Hippocampal formation (tissue), 2 donors: ENCODE results near the gene ATP7B.

Experiments used
- DNase-seq, 2 donors: peaks; one replicate each; lab custom pipeline; 2025; lab: John Stamatoyannopoulos, UW

ATP7B gene

DNA sequence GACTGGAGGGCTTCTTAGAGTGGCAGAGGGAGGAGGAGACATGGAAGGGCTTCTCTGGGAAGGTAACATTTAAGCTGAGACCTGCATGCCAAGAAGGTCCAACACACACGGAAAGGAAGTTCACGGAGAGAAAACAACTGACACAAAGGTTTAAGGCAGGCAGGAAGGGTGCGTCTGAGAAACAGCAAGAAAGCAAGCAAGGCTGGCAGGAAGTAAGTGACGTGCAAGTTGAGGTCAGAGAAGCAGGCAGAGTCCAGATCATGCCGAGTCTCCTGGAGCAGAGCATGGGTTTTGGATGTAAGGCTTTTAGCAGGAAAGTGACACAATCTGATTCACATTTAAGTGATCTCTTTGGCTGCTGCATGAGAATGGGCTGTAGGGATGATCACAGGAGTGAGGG lies 60.5 kb downstream of the ATP7B start:
- DNase-seq = no peak

DNA sequence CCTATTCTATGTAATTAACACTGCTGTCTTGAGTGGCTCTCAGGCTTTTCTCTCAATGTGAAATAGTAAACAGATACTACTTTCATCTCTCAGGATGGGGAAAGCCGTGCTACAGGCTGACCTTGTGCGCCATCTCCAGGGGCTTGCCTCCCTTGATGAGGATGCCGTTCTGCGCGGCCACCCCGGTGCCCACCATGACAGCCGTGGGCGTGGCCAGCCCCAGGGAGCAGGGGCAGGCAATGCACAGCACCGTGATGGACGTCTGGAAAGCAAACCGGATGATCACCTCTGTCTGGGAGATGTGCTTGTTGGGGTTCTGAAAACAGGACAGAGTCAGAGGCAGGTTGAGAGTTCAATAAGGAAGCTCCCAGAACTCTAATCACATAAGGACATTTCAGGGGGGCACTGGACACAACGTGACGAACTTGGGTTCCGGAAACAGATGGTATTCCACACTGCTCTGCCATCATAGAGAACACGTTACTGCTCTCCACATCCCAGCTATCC lies 65.0 kb downstream of the ATP7B start:
- DNase-seq = no peak

DNA sequence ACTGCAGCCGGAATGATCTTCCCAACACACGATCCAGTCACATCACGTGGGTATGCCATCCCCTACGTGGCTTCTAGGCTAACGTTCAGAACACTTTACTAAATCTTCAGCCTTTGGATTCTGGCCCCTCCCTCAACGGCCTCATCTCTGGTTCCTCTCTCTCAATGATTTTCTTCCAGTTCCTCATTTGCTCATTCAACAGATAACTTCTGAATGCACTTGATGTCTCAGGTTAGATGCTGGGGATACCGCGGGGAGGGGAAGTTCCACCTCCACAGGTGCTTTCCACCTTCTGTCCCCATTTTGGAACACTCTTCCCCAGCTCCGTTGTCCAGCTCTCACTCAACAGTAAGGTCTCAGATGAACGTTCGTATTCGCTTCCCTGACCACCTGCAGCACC lies 66.1 kb downstream of the ATP7B start:
- DNase-seq = no peak

DNA sequence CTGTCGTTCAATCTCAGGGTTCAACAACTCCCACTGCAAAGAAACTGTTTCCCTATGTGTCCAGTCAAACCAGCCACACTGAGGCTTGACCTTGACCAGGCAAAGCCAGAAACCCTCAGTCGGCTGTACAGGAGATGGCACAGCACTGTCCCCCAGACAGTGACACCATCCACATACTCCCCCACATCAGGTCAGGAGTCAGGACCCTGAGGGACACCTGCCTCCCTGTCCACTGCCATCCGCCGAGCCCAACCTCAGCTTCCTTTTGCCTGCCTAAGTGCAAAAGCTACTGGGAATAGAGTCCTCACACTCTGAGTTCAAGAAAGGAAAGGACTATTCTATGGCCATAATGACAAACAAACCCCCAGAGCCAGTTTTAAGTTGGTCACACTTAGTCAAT lies 66.8 kb downstream of the ATP7B start:
- DNase-seq = no peak

DNA sequence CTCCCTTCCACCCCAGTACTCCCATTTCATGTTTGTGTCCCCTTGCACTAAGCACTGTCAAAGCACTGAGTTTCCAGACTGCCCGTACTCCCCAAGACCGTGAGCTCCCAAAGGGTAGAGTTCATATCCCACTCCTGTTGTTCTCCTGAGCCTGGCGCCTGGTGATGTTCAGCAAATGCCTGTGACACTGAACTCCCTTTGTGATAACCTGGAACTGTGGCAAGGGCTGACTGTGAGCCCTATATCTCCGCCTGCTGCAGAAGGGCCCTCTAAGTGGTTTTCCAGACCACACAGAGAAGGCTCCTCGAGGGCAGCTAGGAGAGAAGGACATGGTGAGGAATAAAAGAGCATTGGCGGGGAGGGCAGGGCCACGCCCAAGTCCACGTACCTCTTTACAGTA lies 67.5 kb downstream of the ATP7B start:
- DNase-seq = no peak

DNA sequence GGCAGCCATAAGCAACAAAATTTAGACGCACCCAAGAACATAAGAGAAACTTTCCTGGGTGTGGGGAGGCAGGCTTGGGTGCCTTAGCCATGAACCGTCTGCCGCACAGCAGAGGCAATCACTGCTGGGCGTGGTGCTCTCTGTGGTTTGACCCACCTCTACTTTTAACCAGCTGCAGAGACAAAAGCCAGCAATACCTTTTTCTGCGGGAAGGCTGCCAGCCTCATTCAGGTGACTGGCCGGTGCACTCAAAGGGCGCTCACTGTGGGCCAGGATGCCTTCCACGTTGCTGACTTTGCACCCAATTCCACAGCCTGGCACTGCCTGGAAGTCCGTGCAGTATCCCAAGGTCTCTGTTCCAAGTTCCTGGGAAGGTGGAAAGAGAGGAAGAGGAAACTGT lies 69.1 kb downstream of the ATP7B start:
- DNase-seq = no peak

DNA sequence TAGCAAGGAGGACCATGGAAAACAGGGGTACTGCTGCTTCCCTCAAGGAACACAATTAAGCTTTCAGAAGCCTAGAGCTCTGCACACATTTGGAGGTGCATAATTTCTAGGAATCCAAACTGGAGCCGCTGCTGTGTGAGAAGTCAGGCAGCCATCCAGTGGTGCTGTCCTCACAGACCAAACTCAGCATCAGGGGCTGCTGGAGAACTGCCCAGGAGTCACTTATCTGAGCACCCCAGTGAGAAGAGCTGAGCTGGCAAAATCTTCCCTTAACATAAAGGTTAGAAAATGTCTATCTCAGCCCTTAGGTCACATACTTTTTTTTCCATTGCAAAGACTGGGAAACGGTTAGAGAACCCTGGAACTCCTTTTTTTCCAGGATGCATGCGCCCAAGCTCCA lies 72.8 kb downstream of the ATP7B start:
- DNase-seq = no peak

DNA sequence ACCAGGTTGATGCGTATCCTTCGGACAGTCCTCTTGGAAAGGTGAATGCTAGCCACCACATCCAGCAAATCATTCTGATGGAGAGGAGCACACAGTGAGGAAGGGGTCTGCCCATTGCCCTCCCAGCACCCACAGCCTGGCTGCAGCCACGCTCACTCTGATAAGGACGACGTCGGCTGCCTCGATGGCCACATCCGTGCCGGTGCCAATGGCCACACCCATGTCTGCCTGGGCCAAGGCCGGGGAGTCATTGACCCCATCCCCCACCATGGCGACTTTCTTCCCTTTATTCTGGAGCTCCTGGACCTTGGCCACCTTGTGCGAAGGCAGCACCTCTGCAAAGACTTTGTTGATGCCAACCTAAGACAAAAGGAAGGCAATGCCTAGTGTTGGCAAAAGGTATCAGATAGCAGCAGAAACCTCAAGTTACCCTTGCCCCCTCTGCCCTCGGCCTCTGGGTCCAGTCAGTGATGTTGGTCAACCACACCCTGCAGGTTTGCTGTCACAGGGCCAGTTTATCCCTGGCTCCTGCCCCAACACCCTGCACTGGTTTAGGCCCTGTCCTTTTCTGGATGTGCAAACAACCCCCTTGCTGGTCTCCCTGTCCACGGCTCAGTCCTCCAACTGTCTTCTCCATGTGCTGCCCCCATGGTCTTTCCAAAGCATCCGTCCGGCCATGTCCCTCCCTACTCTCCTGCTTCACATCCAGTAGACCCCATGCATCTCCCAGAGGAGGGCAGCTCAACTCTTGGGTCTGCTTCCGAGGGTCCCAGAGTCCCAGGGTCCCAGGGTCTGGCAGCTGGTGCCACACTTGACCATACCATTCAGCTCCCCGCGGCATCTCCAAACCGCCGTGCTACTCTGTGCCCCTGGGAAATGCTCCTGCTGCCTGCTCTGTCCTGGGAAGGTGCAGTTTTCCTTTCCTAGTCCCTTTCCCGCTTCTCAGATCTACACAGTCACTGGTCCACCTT lies 73.6 kb downstream of the ATP7B start:
- no peak for DNase-seq

DNA sequence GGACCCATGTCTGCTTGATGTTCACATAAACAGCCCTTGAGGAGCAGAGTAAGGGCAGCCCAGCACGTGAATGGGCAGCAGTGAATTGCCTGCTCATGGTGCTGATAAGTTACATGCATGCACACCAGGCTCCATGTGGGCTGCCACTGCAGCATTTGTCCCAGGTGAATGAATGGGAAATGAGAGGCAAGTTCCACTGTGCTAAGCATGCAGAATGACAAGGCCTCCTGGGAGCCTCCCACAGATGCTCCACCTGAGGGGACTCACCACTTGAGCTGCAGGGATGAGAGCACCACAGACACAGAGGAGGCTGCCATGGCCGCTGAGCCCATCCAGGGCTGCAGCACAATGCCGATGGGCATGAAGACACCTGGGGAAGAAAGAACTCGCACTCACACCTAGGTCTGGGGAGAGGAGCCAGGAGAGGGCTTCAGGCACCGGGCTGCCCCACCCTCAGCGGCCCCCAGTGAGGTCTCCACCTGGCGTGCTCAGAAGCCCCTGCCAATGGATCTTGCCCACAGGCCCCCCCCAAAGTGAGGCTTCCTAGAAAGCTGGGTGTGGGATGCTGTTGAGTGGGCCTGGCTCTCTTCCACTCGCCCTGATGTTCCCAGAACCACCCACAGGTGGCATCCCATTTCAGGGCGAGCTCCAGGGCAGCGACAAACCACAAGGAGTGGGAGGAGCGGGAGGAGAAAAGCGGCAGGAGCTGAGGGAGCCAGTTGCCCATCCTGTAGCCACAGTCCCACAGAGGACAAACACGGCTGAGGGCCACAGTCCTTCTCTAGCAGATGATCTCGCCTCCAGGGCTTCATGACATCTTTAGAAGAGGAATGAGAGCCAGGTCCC lies 75.7 kb downstream of the ATP7B start:
- no peak for DNase-seq

DNA sequence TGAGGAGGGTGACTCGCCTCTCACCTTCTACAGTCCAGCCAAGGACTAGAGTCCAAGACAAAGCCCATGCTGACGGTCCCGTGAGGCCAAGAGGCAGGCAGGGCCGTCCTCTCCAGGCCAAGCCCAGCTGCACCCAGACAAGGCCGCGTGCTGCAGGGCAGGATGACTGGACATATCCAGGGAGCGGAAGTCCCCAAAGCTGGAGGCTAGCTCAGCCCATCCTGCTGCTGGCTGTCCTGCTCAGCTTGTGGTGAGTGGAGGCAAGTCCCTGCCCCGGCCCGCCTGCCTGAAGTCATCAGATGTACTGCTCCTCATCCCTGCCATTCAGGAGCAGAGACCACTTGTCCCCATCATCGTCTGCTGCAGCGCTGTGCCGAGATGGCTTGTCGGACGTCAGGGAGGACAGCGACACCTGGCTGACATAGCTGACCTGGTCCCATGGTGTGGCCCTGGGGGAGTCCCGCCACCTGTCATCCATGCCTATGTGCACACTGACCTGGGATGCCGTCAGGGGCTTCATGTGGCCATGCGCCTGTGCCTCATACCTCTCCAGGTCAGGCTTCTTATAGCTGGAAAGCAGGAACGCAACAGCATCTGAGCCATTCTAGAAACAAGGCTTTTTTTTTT lies 76.7 kb downstream of the ATP7B start:
- DNase-seq = no peak

DNA sequence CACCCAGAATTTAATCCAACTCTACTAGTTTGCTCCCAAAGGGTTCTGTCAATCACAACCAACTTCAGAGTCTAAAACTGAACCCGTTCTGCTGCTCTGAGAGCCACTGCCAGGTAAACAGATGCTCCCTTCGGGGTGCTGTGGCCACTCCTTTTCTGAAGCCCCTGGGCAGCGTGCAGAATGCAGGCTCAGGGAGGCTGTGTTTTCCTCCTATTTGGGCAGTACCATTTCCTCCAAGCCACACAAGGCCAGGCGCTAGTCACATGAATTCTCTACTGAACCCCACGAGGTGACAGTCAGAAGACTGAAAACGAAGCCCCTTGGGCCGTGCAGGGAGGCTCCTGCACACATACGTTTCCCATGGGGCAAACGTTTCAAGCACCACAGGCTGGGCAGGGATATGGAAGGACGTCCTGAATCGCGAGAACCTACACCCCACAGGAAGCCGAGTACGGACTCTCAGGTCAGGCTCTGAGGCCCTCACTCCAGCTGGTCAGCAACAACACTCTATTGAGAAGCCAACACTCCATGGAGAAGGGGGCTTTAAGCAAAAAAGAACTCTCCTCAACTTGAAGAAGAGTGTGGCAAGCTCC lies 77.7 kb downstream of the ATP7B start:
- DNase-seq = no peak

DNA sequence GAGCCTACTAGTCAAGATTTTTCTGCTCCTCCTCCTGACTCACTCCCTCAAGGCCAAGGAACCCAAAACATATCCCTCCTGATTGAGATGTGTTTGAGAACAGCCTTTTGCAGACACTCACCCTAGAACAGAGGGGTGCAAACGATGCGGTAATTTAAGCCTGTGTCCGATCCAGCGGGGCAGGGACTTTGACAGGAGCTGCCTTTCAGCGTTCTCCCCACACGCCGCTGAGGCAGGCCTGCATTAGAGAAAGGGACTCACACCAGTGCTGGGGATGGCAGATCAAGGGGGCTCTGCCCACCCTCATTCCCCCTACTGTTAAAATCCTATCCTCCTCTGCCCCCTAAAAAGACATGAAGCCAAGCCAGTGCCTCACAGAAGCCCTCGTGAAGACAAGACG lies 79.0 kb downstream of the ATP7B start:
- no peak for DNase-seq

DNA sequence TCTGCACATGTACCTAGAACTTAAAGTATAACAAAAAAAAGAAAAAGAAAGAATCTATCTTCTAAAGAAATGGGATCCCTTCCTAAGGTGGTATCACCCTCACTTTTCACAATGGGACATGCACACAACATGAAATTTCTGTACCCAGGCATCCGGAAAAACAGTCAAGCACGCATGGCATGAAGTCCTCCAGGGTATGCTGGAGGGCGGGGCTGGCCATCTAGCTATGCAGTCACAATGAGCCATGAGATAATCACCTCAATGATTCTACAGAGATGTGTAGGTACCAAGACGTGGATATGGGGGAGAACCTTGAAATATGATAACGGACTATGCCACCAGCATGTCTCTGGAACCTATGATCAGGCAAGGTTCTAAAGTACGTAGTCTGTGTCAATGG lies 79.6 kb downstream of the ATP7B start:
- DNase-seq = no peak

DNA sequence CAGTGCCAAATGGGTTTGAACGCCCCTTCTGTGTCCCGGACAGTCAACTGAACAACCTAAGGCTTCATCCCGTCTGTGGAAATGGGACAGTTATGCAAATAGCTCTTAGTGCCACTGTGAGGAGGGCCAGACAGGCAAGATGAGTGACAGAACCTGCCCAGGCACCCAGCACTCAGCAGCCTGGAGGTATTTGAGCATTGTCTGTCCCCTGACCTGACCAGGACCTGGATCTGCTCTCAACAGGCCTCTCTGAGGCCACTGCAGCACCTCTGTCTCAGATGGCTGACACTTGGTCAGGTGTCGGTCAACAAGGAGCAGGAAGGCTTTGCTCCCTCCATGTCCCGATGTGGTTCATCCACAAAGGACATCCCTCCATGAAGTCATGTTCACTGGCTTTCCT lies 81.6 kb downstream of the ATP7B start:
- DNase-seq = no peak

DNA sequence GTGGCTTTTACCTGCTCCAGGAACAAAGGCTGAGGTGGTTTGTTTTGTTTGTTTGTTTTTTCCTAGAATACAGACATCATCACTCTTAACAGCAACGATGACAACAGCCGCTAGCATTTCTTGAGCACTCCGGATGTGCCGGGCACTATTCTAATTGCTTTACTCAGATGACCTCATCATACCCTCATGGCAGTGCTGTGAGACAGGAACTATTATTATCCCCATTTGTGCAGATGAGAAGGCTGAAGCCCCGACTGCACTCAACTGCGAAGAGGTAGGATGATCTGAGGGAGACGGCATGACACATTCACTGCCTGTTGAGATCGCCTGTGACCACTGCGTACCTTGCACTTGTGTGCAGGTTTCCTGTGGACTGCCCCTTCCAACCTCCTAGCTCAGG lies 83.0 kb downstream of the ATP7B start:
- no peak for DNase-seq

DNA sequence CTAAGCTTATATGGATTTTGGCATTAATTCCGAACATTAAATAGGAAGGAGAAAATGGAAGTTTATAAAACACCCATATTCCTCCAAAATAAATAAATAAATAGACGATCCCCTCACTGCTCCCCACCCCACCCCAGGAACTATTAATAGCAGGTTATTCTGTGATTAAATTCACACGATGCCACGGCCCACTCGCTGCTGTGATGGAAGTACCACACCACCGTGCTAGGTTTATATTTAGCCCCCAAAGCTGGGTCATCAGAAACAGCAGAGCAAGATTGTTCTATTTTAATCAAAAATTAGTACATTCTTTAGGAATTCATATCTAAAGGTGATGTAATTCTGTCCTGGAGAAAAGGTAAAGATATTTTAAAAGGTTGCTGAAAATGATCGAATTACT lies 84.1 kb downstream of the ATP7B start:
- no peak for DNase-seq

DNA sequence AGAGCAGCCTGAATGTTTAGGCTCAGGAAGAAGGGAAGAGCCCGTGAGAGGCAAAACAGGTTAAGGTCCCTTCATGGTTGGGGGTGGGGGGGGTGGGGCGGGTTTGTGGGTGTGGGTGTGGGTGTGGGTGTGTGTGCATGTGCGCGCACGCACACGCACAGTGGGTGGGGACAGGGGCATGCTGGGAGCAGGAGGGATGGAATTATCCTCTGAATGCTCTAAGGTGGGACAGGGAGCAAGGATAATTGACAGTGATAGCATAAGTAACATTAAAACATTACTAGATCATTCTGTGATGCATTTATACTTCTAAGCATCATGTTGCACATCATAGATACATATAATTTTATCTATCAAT lies 84.7 kb downstream of the ATP7B start:
- no peak for DNase-seq

DNA sequence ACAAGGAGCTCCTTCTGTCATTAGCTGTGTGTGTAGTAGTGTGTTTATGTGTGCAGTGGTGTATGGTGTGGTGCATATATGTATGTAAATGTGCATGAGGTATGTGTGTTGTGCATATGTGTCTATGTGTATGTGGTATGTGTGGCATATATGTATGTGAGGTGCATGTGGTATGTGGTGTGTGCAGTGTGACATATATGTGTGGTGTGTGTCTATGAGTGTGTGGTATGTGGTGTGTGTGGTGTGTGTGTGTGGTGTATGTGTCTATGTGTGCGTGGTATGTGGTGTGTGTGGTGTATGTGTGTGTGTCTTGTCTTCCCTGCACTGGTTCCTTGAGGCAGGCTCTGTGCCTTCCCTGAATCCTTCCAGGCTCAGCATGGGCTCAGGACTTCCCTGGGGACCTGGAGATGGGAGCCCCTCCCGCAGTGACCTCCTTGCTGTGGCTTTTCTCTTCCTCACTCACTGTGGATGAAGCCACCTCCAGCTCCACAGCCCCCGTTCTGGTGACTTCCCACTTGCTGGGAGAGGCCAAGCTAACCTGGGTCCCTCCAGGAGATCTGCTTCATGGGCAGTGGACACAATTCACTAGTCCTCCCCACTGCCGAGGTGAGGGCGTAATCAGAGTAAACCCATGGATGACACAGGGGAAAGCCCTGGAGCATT lies 85.3 kb downstream of the ATP7B start:
- DNase-seq = no peak

DNA sequence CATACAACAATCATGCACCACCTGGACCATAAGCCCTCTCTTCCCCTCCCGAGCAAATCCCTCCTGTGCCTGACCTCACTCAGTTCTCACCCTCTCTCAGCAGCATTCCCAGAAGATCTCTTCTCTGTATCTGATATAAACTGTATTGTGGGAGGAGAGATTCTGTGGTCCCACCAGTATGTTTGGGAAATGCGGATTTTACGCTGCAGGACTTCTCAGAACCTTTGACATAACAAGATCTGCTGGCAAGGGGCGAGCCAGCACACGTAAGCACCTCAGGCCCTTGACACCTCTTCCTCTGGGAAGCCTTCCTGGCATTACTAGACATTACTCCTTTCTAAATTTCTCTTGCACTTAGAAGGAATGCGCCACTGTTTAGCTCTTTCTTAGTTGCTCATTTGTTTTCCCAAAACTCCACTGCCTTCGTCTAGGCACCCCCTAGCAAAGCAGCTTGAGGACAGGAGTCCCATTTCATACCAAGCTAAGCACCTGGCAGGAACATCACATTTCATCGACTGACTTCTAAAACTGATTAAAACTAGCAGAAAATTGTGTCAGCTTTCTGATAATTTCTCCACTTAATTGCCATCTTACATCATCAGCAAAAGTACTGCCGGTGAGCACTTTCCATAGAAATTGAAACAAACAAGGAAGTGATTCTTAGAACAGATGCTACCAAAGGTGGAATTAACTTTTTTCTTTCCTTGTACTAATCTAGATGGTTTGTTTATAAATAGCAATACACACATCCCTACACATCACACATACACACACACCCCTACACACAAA lies 86.3 kb downstream of the ATP7B start:
- no peak for DNase-seq

DNA sequence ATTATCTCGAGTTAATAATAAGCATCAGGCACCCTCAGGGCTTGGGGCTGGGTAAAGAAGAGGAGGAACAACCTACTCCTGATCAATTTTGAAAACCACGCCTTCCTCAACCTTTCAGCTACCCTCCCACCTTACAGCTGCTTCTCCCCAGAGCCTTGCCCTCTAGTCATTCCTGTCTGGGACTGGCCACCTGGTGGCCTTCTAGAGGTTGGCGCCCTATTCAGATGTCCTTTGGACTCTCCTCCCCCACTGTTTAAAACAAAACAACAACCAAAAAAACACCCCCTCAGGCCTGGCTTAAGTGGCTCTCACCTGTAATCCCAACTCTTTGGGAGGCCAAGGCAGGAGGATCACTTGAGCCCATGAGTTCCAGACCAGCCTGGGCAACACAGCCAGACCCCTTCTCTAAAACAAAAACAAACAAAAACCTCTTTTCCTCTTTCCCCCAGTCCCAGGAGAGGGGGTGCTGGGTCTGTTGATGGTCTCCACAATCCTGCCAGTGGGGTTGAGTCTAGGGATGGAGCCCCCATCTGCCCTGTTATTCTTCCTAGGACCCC lies 87.2 kb downstream of the ATP7B start:
- no peak for DNase-seq
